Endothelial cell of umbilical vein (primary cell): ENCODE measurements around the gene NDUFS1. TPM values are rescaled to one million over a fixed set of nuclear protein-coding genes. Genes with fewer than 3 reads are reported as not detected.
A peak's percentile ranks its signal among the peaks of the same experiment; 100 is the strongest.

Source experiments
- BruUV-seq: library from RNA; stranded (reverse); fragments of 400-500 nt; replicated peaks from 2 replicates; lab custom pipeline; 2021; lab: Mats Ljungman, UMichigan
- CTCF ChIA-PET: fragments of 300-600, 350-600 bp; sonication (Branson Sonifier 250); formaldehyde crosslinking; loops from one replicate; lab custom pipeline; 2021; ENCODE audit warnings: antibody characterized with exemption, inconsistent platforms; lab: Charles Lee
- POLR2A ChIA-PET: fragments of 300-600, 350-600 bp; sonication (Branson Sonifier 250); formaldehyde crosslinking; loops from one replicate; lab custom pipeline; 2021; ENCODE audit warnings: antibody characterized with exemption, inconsistent platforms; lab: Charles Lee
- DNase-seq: peaks from one replicate; pipeline ENCODE4 v3.0.0-alpha.2; 2011; ENCODE audit warnings: low read depth, low spot score
- FAIRE-seq: peaks from 2 replicates; lab custom pipeline; 2011; peaks lifted over from hg19 to GRCh38; lab: Jason Lieb, UNC
- H2AFZ ChIP-seq: 2 replicates; pipeline ENCODE4 v1.6.0; 2012; ENCODE audit warnings: low read depth, low read length, control low read depth, inconsistent platforms
- H3K27ac ChIP-seq: 2 replicates; pipeline ENCODE4 v1.5.1; 2011; ENCODE audit warnings: low read depth, mild to moderate bottlenecking, control low read depth, low read length, moderate library complexity; ENCODE audit not compliant: insufficient read depth
- H3K27me3 ChIP-seq, 2 experiments: 2 replicates each; pipeline versions ENCODE4 v1.6.0 to v1.6.1; 2011; ENCODE audit warnings: low read length in 2 of 2, mixed read lengths in 1 of 2; ENCODE audit not compliant: control insufficient read depth in 2 of 2, insufficient read depth in 2 of 2
- H3K36me3 ChIP-seq, 2 experiments: 2 replicates in 1 of 2; 3 replicates in 1 of 2; pipeline ENCODE4 v1.5.1; 2011; ENCODE audit warnings: low read length in 2 of 2, mild to moderate bottlenecking in 1 of 2, moderate library complexity in 1 of 2; ENCODE audit not compliant: control insufficient read depth in 2 of 2, insufficient read depth in 2 of 2; ENCODE audit errors: extremely low read depth in 1 of 2
- H3K4me1 ChIP-seq: 3 replicates; pipeline ENCODE4 v1.5.1; 2011; ENCODE audit warnings: mild to moderate bottlenecking, low read length; ENCODE audit not compliant: control insufficient read depth, insufficient read depth; ENCODE audit errors: extremely low read depth
- H3K4me2 ChIP-seq: 2 replicates; pipeline ENCODE4 v1.6.1; 2011; ENCODE audit warnings: low read length, control low read depth, mixed read lengths; ENCODE audit not compliant: insufficient read depth
- H3K4me3 ChIP-seq, 3 experiments: fragments of 200-600 bp in 1 of 3; sonication (generic), shearing (Covaris generic) in 1 of 3; replicated peaks in 1 of 3; 2 replicates each; pipeline ENCODE4 v1.5.1; 2011 to 2016; ENCODE audit warnings: control low read depth in 3 of 3, low read length in 3 of 3, mild to moderate bottlenecking in 2 of 3, inconsistent platforms in 1 of 3, low read depth in 1 of 3, moderate library complexity in 1 of 3; ENCODE audit not compliant: insufficient read depth in 1 of 3
- H3K79me2 ChIP-seq: 2 replicates; pipeline ENCODE4 v1.6.0; 2012; ENCODE audit warnings: low read length, inconsistent platforms; ENCODE audit not compliant: control insufficient read depth, insufficient read depth
- H3K9ac ChIP-seq: replicated peaks from 2 replicates; pipeline ENCODE3; 2011; ENCODE audit warnings: low read length, control low read depth; ENCODE audit not compliant: insufficient read depth; ENCODE audit errors: extremely low read depth
- H3K9me1 ChIP-seq: replicated peaks from 3 replicates; pipeline ENCODE4 v1.6.0; 2011; ENCODE audit warnings: mild to moderate bottlenecking, low read length; ENCODE audit not compliant: control insufficient read depth, insufficient read depth; ENCODE audit errors: extremely low read depth
- H3K9me3 ChIP-seq: replicated peaks from 2 replicates; pipeline ENCODE4 v1.5.1; 2012; ENCODE audit warnings: low read length, inconsistent platforms; ENCODE audit not compliant: control insufficient read depth, insufficient read depth
- H4K20me1 ChIP-seq: replicated peaks from 2 replicates; pipeline ENCODE3; 2011; ENCODE audit warnings: mild to moderate bottlenecking, low read length; ENCODE audit not compliant: control insufficient read depth, insufficient read depth; ENCODE audit errors: extremely low read depth
- CTCF ChIP-seq, 2 donors: IDR thresholded peaks; 1 replicate in 1 of 2; 2 replicates in 1 of 2; pipeline ENCODE4 v1.5.1; 2011; ENCODE audit warnings: low read length in 2 of 2, mild to moderate bottlenecking in 2 of 2, moderate library complexity in 2 of 2, control low read depth in 1 of 2, inconsistent platforms in 1 of 2, low read depth in 1 of 2; ENCODE audit not compliant: insufficient read depth in 1 of 2; ENCODE audit errors: extremely low read depth in 1 of 2
- EZH2 ChIP-seq: IDR thresholded peaks from 2 replicates; pipeline ENCODE4 v1.6.1; 2012; ENCODE audit warnings: borderline replicate concordance, low read depth, mild to moderate bottlenecking, moderate library complexity, low read length, inconsistent platforms; ENCODE audit not compliant: severe bottlenecking
- FOS ChIP-seq: IDR thresholded peaks from 2 replicates; pipeline ENCODE4 v1.6.1; 2011; ENCODE audit warnings: mild to moderate bottlenecking, low read length, moderate library complexity, borderline replicate concordance; ENCODE audit not compliant: insufficient read depth
- GATA2 ChIP-seq: IDR thresholded peaks from 2 replicates; pipeline ENCODE4 v1.7.0; 2011; ENCODE audit warnings: low read depth, mild to moderate bottlenecking, moderate library complexity, mixed read lengths, low read length; ENCODE audit not compliant: insufficient read length, insufficient read depth
- JUN ChIP-seq: IDR thresholded peaks from 2 replicates; pipeline ENCODE4 v1.6.1; 2011; ENCODE audit warnings: borderline replicate concordance, low read depth; ENCODE audit not compliant: insufficient read length, insufficient read depth
- MAX ChIP-seq: IDR thresholded peaks from 2 replicates; pipeline ENCODE4 v1.6.1; 2011; ENCODE audit not compliant: insufficient read depth, insufficient read length
- MYC ChIP-seq: IDR thresholded peaks from one replicate; pipeline ENCODE4 v1.6.1; 2011; ENCODE audit warnings: mild to moderate bottlenecking, low read depth, low read length
- POLR2A ChIP-seq: IDR thresholded peaks from 2 replicates; pipeline ENCODE4 v1.6.1; 2012; ENCODE audit warnings: low read depth, mild to moderate bottlenecking, control low read depth, low read length
- POLR2AphosphoS5 ChIP-seq: IDR thresholded peaks from 2 replicates; pipeline ENCODE4 v1.6.1; 2012; ENCODE audit warnings: low read depth, mild to moderate bottlenecking, control low read depth, low read length, moderate library complexity; ENCODE audit not compliant: insufficient read depth
- dilution Hi-C: fragments of 300-500 bp; cut with MboI; formaldehyde crosslinking; loops from one replicate; pipeline ENCODE4 v1.15.0; 2019; ENCODE audit warnings: low sequenced_read_pairs; ENCODE audit not compliant: extremely low pct_ligation_motif_present
- intact Hi-C: fragments of 100-400 bp; cut with micrococcal nuclease; formaldehyde crosslinking; loops from one replicate; pipeline ENCODE4 v1.10.0; 2022
- polyA plus RNA-seq, 4 experiments: library from polyadenylated mRNA; depleted of rRNA in 3 of 4; stranded (reverse) in 3 of 4; unstranded in 1 of 4; fragments of >200 nt; gene quantifications; 2 replicates each; pipeline versions ENCODE4 v1.2.1 to v1.2.3, GENCODE V29; 2011 to 2012; ENCODE audit warnings: missing spikeins in 1 of 4
- total RNA-seq: library from RNA; stranded (reverse); gene quantifications from 2 replicates; pipeline ENCODE4 v1.2.3, GENCODE V29; 2021

Gene NDUFS1
- total and polyA plus RNA-seq, 2 donors (not counting 3 experiments of a cell fraction or from before 2014, with no cell fraction given): 49.8 to 93.2 TPM

GRCh38 chr2:206193671-206194357, 34.6 kb upstream of the NDUFS1 start:
- DNase-seq: no peak
- Histone ChIP-seq H3K79me2 (no peaks in the 10 kb centered on the region), H3K4me2 (no peak overlapping the region), H3K27ac (no peak overlapping the region), H3K9me1 (no peaks in the 10 kb centered on the region), H3K4me3 (no peak overlapping the region), H3K4me1 (no peaks in the 10 kb centered on the region), H3K36me3 (no peaks in the 10 kb centered on the region), H4K20me1 (no peaks in the 10 kb centered on the region), H2AFZ (no peak overlapping the region), H3K27me3 (peaks cover 6 to 10% of the 10 kb centered on the region in 2 experiments), H3K9ac (no peak overlapping the region), H3K9me3 (no peaks in the 10 kb centered on the region)
- CTCF ChIA-PET: no interaction called here
- peak; percentile 15 for FAIRE-seq
- TF ChIP-seq MYC (no peak), POLR2AphosphoS5 (no peak), MAX (no peak), FOS (no peak), POLR2A (no peak), EZH2 (no peak), JUN (no peak), CTCF (IDR thresholded peaks at IDR 0.05; ENCODE audit: extremely low read depth in 1 of 2, insufficient read depth in 1 of 2, low read depth in 1 of 2, low read length in 2 of 2) (no peak), GATA2 (no peak)
- BruUV-seq: no TSS peak
- POLR2A ChIA-PET: no interaction called here
- dilution Hi-C loops (no loop called here), intact Hi-C loops (no loop called here)
